ENCODE data around the gene RAE1.

RAE1 gene

DNA sequence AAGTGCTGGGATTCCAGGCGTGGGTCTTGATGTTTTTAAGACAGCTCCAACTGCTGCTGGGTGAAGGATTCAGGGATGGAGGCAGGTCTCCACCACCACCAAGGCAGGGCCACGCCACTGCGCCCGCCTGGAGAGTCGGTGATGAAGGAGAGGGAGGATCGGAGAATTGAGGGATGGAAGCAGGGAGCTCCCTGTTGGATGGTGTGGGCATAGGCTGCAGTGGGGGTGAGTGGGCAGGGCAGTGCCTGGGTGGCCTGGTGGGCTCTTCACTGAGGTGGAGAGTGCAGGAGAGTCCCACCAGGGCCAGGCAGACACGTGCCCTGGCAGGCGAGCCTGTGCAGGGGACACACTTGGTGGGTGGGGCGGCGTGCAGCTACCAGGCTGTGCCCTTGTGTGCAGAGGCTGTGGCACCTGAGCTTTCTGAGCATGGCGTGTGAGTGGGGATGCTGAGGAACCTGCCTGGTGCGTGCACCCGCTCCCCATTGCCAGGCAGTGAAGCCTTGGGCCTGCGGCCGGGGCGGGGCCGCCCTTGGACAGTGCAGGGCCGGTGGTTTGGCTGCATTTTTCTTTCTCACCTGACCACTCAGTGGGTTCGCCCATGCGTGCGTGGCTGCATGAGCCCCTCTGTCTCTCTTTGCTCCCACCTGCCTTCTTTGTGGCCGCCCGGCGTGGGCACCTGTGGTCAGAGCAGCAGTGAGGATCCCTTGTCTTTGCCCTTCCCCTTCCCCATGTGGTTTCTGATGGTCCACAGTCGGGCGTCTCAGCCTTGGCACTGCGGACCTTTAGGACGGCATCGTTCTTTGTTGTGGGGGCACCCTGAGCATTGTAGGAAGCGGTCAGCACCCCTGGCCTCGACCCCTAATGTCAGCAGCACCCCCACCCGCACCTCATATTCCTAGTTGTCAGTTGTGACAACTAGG, 51.4 kb downstream of the RAE1 start:
- in situ Hi-C loops (cut with MboI; ENCODE audit: low pct_unique_long_range_greater_than_20kb, low sequenced_read_pairs, unreplicated experiment) = no loop called here
- DNase-seq (ENCODE audit: low spot score) = no peak
- TF ChIP-seq, protein P1, sequence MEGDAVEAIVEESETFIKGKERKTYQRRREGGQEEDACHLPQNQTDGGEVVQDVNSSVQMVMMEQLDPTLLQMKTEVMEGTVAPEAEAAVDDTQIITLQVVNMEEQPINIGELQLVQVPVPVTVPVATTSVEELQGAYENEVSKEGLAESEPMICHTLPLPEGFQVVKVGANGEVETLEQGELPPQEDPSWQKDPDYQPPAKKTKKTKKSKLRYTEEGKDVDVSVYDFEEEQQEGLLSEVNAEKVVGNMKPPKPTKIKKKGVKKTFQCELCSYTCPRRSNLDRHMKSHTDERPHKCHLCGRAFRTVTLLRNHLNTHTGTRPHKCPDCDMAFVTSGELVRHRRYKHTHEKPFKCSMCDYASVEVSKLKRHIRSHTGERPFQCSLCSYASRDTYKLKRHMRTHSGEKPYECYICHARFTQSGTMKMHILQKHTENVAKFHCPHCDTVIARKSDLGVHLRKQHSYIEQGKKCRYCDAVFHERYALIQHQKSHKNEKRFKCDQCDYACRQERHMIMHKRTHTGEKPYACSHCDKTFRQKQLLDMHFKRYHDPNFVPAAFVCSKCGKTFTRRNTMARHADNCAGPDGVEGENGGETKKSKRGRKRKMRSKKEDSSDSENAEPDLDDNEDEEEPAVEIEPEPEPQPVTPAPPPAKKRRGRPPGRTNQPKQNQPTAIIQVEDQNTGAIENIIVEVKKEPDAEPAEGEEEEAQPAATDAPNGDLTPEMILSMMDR (IDR thresholded peaks at IDR 0.05; ENCODE audit: extremely low read depth, insufficient read depth, missing control alignments) = no peak

DNA sequence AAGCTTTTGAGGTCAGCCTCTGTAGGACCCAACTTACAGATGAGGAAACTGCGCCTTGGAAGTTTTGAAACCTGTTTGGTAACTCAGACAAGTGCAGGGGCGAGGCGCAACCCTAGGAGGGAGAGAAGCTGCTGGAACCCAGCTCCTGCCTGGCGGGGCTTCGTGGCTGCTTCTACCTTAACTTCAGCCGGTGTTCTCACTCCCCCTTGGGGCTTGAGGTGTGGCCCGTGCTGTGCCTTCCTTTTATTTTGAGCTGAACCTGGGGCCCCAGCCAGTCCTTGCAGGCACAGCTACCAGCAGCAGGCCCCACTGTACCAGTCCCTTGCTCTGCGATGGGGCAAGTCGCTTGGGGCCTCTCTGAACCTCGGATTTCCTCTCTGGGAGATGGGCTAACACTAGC, 52.2 kb downstream of the RAE1 start:
- TF ChIP-seq, protein P1 (IDR thresholded peaks at IDR 0.05; ENCODE audit: extremely low read depth, insufficient read depth, missing control alignments) = no peak
- no peak for DNase-seq (ENCODE audit: low spot score)
- in situ Hi-C loops (cut with MboI; ENCODE audit: low pct_unique_long_range_greater_than_20kb, low sequenced_read_pairs, unreplicated experiment) = no loop called here

DNA sequence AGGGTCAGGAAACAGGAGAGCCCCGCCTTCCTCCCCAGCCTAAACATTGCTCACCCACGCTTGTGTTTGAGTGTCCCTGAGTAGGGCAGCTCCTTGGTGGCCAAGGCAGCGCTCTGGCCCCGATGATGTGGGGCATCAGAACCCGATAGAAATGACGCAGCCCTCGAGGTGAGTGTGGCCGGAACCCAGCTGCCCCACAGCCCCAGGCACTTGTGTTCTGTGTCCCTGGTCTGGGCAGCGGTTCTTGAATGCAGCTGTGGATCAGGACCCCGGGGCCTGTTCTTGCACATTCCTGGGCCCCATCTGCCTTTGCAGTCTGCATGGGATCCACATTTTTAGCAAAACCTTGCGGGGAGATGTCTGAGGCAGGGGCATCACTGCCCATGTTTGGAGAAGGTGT, 53.0 kb downstream of the RAE1 start:
- in situ Hi-C loops (cut with MboI; ENCODE audit: low pct_unique_long_range_greater_than_20kb, low sequenced_read_pairs, unreplicated experiment) = no loop called here
- TF ChIP-seq, protein P1 (IDR thresholded peaks at IDR 0.05; ENCODE audit: extremely low read depth, insufficient read depth, missing control alignments) = no peak
- no peak for DNase-seq (ENCODE audit: low spot score)

DNA sequence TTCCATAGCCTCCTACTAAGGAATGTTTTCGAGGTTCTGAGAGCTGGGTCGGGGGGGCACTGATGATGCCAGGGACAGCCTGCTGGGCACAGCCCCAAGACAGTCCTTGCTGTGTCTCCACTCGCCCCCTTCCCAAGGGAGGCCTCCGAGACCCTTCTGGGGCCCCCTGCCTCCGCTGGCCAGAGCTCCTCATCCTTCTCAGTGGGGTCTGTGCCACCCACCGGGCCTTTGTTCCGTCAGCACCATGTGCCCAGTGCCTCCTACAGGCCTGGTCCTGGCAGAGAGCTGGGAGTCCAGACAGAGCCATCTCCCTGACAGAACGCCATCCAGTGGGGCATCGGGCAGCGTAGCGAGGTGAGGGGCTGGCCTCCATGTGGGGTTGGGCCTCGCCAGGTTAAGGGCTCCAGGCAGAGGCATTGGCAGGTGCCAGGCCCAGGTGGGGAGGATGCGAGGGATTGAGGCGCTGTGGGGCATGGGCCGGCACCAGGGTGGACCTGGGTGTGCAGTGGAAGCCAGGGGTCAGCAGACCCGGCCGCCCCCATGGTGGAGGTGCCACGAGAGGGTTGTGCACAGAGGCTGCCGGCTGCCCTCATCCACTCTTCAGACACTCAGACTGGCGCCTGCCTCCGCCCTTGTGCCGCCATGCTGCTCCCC, 53.5 kb downstream of the RAE1 start:
- in situ Hi-C loops (cut with MboI; ENCODE audit: low pct_unique_long_range_greater_than_20kb, low sequenced_read_pairs, unreplicated experiment) = no loop called here
- no peak for DNase-seq (ENCODE audit: low spot score)

DNA sequence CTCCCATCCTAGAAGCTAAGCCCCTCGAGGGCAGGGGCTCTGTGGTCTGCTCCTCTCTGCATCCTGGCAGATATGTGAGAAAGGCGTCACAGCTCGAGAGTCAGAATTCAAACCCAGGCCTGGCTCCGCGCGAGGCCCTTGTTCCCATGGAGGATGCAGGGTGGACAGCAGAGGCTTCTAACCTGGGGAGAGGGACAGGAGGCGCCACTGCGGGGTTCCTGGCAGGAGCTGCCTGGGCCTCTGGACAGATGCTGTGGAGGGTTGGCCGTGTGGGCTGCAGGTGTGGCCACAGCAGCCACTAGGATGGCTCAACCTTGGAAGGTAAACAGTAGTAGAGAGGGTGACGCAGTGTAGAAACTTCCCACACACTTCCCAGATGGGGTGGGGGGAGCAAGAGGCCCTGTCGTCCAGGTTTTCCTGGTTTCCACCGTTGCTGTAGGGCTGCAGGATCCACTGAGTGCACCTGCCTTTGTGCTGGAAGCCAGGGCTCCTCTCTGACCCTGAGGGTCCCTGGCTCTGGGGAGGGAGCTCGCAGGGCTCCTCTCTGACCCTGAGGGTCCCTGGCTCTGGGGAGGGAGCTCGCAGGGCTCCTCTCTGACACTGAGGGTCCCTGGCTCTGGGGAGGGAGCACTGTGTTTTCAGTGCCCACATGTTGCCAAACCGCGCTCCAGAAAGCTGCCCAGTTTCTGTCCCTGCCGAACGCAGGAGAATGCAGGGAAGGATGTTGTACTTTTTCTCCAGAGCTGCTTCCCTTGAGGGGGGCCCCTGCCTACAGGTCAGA, 54.4 kb downstream of the RAE1 start:
- in situ Hi-C loops (cut with MboI; ENCODE audit: low pct_unique_long_range_greater_than_20kb, low sequenced_read_pairs, unreplicated experiment) = no loop called here
- TF ChIP-seq, protein P1 (IDR thresholded peaks at IDR 0.05; ENCODE audit: extremely low read depth, insufficient read depth, missing control alignments) = no peak
- DNase-seq (ENCODE audit: low spot score) = no peak

More for the DNA sequence above, 53.5 kb downstream of the RAE1 start:
- TF ChIP-seq, protein P1 (IDR thresholded peaks at IDR 0.05; ENCODE audit: extremely low read depth, insufficient read depth, missing control alignments) = no peak

DNA sequence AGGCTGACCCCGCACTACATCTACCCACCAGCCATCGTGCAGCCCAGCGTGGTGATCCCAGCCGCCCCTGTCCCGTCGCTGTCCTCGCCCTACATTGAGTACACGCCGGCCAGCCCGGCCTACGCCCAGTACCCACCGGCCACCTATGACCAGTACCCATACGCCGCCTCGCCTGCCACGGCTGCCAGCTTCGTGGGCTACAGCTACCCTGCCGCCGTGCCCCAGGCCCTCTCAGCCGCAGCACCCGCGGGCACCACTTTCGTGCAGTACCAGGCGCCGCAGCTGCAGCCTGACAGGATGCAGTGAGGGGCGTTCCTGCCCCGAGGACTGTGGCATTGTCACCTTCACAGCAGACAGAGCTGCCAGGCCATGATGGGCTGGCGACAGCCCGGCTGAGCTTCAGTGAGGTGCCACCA, 56.5 kb downstream of the RAE1 start:
- no peak for DNase-seq (ENCODE audit: low spot score)
- TF ChIP-seq, protein P1 (IDR thresholded peaks at IDR 0.05; ENCODE audit: extremely low read depth, insufficient read depth, missing control alignments) = no peak
- in situ Hi-C loops (cut with MboI; ENCODE audit: low pct_unique_long_range_greater_than_20kb, low sequenced_read_pairs, unreplicated experiment) = no loop called here

All from GM13977 (cell line).